GM18858 (cell line): Measurements from ENCODE around the gene ILDR1.
"Not testable (repeated sequence)": the region's sequence is repeated elsewhere in the genome, so short reads cannot be mapped to it uniquely, and the experiment has no call there.

Experiments
- ATAC-seq: cut with Tn5 transposase; IDR thresholded peaks from one replicate; pipeline ENCODE4 v1.9.1; 2021; ENCODE audit not compliant: unreplicated experiment

ILDR1 gene

GRCh38 chr3:122021811-122022401 lies at the start of gene ILDR1:
Gene ILDR1 (minus strand): TSS chr3:122022247. CDS start chr3:122022077, 170 bp downstream.
- no peak for ATAC-seq

GRCh38 chr3:122067588-122068240 lies 45.7 kb upstream of the ILDR1 start:
- ATAC-seq, result no peak

- ATAC-seq, result peak; percentile 44
Measured at GRCh38 chr3:122067214-122067550, 45.1 kb upstream of the ILDR1 start.

- no peak for ATAC-seq
Measured at GRCh38 chr3:122066331-122067213, 44.5 kb upstream of the ILDR1 start.

- ATAC-seq, result no peak
Measured at GRCh38 chr3:122064326-122064725, 42.3 kb upstream of the ILDR1 start.

- no peak for ATAC-seq
Measured at GRCh38 chr3:122063908-122064307, 41.9 kb upstream of the ILDR1 start.

GRCh38 chr3:122060040-122060698 lies 38.1 kb upstream of the ILDR1 start:
- ATAC-seq, result no peak

GRCh38 chr3:122058294-122058693 lies 36.2 kb upstream of the ILDR1 start:
- no peak for ATAC-seq

GRCh38 chr3:122057671-122058070 lies 35.6 kb upstream of the ILDR1 start:
- no peak for ATAC-seq

- peak; percentile 90 for ATAC-seq
Measured at GRCh38 chr3:122055215-122055614, 33.2 kb upstream of the ILDR1 start, which contains the start of gene CD86. Gene CD86 (plus strand): TSS chr3:122055362. CDS start chr3:122055490, 128 bp downstream.

GRCh38 chr3:122052968-122053367 lies 30.9 kb upstream of the ILDR1 start:
- ATAC-seq, result no peak

- ATAC-seq, result not testable (repeated sequence)
Measured at GRCh38 chr3:122047773-122048172, 25.7 kb upstream of the ILDR1 start.

GRCh38 chr3:122047296-122047695 lies 25.2 kb upstream of the ILDR1 start:
- not testable (repeated sequence) for ATAC-seq

GRCh38 chr3:122033023-122033422 lies 11.0 kb upstream of the ILDR1 start:
- no peak for ATAC-seq

- ATAC-seq, result no peak
Measured at GRCh38 chr3:122032531-122032930, 10.5 kb upstream of the ILDR1 start.

GRCh38 chr3:122031123-122031468 lies 9.0 kb upstream of the ILDR1 start:
- ATAC-seq, result no peak

- no peak for ATAC-seq
Measured at GRCh38 chr3:122030381-122031122, 8.5 kb upstream of the ILDR1 start.

GRCh38 chr3:122025296-122025695 lies 3.2 kb upstream of the ILDR1 start:
- peak; percentile 88 for ATAC-seq

- no peak for ATAC-seq
Measured at GRCh38 chr3:122024800-122025199, 2.8 kb upstream of the ILDR1 start.

GRCh38 chr3:122023335-122023910 lies 1.4 kb upstream of the ILDR1 start:
- ATAC-seq, result no peak
